ENCODE results near the gene PTDSS2. TPM values are rescaled to one million over a fixed set of nuclear protein-coding genes. Genes with fewer than 3 reads are reported as not detected.
A peak's percentile ranks its signal among the peaks of the same experiment; 100 is the strongest.

PTDSS2 gene
- total and polyA plus RNA-seq, 10 of the 15 experiments (the other 5 are each of a cell fraction or from before 2014, with no cell fraction given), result 0.39 to 21.1 (median 10.8) TPM

DNA sequence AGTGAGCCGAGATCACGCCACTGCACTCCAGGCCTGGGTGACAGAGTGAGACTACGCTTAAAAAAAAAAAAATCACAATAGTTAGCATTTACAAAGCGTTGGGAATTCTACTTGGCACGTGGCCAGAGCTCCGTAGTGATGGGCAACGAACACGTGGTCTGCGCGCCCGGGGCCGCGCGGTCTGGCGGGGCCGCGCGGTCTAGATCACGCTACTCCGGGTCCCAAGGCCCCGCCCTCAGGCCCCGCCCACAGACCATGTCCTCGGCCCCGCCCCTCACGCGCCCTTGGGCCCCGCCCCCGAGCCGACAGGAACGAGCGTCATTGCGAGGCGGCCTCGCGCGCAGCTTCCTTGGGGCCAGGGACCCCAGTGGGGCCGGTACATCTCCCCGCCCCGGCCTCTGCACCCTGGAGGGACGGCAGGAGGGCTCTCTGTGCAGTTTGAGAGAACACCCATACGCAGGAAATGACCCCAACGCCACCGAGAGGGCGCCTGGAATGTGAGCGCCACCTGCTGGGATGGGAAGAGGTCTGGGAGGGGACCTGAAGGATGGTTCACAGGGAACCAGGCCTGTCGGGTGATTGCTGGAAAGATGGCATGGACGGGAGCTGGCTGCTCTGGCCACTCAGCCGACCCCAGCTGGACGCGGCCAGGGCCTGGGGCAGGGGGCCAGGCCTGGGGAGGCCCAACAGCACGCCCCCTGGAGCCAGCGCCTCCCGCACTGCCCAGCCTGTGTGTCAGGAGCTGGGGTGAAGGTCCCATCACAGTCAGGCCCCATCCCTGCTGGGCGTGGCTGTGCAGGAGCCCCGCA lies 2.0 kb upstream of the PTDSS2 start (continued):
- TF ChIP-seq SUPT20H (IDR thresholded peaks at IDR 0.05; ENCODE audit: borderline replicate concordance, control insufficient read depth, low read depth, low read length), result no peak
- TF ChIP-seq, protein P1, sequence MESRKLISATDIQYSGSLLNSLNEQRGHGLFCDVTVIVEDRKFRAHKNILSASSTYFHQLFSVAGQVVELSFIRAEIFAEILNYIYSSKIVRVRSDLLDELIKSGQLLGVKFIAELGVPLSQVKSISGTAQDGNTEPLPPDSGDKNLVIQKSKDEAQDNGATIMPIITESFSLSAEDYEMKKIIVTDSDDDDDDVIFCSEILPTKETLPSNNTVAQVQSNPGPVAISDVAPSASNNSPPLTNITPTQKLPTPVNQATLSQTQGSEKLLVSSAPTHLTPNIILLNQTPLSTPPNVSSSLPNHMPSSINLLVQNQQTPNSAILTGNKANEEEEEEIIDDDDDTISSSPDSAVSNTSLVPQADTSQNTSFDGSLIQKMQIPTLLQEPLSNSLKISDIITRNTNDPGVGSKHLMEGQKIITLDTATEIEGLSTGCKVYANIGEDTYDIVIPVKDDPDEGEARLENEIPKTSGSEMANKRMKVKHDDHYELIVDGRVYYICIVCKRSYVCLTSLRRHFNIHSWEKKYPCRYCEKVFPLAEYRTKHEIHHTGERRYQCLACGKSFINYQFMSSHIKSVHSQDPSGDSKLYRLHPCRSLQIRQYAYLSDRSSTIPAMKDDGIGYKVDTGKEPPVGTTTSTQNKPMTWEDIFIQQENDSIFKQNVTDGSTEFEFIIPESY (IDR thresholded peaks at IDR 0.05), result no peak
- no peak for TF ChIP-seq JUNB (IDR thresholded peaks at IDR 0.05)
- TF ChIP-seq RAD51 (IDR thresholded peaks at IDR 0.05), result peak; percentile 77
- no peak for TF ChIP-seq EP300 (IDR thresholded peaks at IDR 0.05; ENCODE audit: borderline replicate concordance in 1 of 2, control insufficient read depth in 1 of 2, low read depth in 2 of 2, low read length in 2 of 2)
- no peak for TF ChIP-seq MTA2 (IDR thresholded peaks at IDR 0.05; ENCODE audit: low read depth)
- TF ChIP-seq FOXK2 (IDR thresholded peaks at IDR 0.05), result no peak
- no peak for TF ChIP-seq NFIC (IDR thresholded peaks at IDR 0.05; ENCODE audit: low read depth, low read length)
- peak; percentile 72; the same call in 1 of the 2 replicates for TF ChIP-seq LARP7 (IDR thresholded peaks at IDR 0.05)
- TF ChIP-seq POLR2A (IDR thresholded peaks at IDR 0.05; ENCODE audit: low read depth, low read length), result peak; percentile 89
- peak; percentile 83 to 87 (median 87) for TF ChIP-seq CTCF (IDR thresholded peaks at IDR 0.05 in 2 of 3, conservative IDR thresholded peaks at IDR 0.05 in 1 of 3; ENCODE audit: control insufficient read depth in 2 of 3, extremely low read depth in 1 of 3, insufficient read depth in 1 of 3, low read depth in 3 of 3, low read length in 3 of 3)
- no peak for TF ChIP-seq NFXL1 (IDR thresholded peaks at IDR 0.05; ENCODE audit: borderline replicate concordance)
- TF ChIP-seq KAT2A (conservative IDR thresholded peaks at IDR 0.05; ENCODE audit: control insufficient read depth, low read depth, low read length), result no peak
- peak; percentile 43 for TF ChIP-seq SP1 (IDR thresholded peaks at IDR 0.05; ENCODE audit: low read depth, low read length)
- TF ChIP-seq ESRRA (IDR thresholded peaks at IDR 0.05; ENCODE audit: low read length), result no peak; the same call in 1 of the 2 replicates
- no peak for TF ChIP-seq E4F1 (IDR thresholded peaks at IDR 0.05; ENCODE audit: borderline replicate concordance, partially characterized antibody)
- TF ChIP-seq BACH1 (IDR thresholded peaks at IDR 0.05; ENCODE audit: borderline replicate concordance), result no peak
- TF ChIP-seq MXI1 (IDR thresholded peaks at IDR 0.05; ENCODE audit: low read depth, low read length), result peak; percentile 56; the same call in 1 of the 2 replicates
- TF ChIP-seq PML (IDR thresholded peaks at IDR 0.05; ENCODE audit: low read length), result no peak
- TF ChIP-seq ZNF207 (IDR thresholded peaks at IDR 0.05; ENCODE audit: borderline replicate concordance), result no peak
- no peak for TF ChIP-seq ETV6 (conservative IDR thresholded peaks at IDR 0.05 in 1 of 2, IDR thresholded peaks at IDR 0.05 in 1 of 2; ENCODE audit: borderline replicate concordance in 1 of 2, low read depth in 1 of 2)
- TF ChIP-seq TARDBP (IDR thresholded peaks at IDR 0.05; ENCODE audit: borderline replicate concordance), result no peak
- 0 out of 2 replicates have a peak, but pooled peaks have one; percentile 11 for TF ChIP-seq ZSCAN29 (IDR thresholded peaks at IDR 0.05)
- no peak for TF ChIP-seq NFYB (IDR thresholded peaks at IDR 0.05; ENCODE audit: insufficient read depth, low read depth, low read length)

Measured in GM12878 (cell line).